T-helper 2 cell (primary cell): ENCODE results near the gene SLC29A3.
"Not testable (repeated sequence)": the region's sequence is repeated elsewhere in the genome, so short reads cannot be mapped to it uniquely, and the experiment has no call there.

Experiments
- DNase-seq, 5 experiments: peaks; one replicate each; pipeline versions ENCODE4 v3.0.0 to v3.0.0-alpha.2; 2012 to 2022

Gene SLC29A3

DNA sequence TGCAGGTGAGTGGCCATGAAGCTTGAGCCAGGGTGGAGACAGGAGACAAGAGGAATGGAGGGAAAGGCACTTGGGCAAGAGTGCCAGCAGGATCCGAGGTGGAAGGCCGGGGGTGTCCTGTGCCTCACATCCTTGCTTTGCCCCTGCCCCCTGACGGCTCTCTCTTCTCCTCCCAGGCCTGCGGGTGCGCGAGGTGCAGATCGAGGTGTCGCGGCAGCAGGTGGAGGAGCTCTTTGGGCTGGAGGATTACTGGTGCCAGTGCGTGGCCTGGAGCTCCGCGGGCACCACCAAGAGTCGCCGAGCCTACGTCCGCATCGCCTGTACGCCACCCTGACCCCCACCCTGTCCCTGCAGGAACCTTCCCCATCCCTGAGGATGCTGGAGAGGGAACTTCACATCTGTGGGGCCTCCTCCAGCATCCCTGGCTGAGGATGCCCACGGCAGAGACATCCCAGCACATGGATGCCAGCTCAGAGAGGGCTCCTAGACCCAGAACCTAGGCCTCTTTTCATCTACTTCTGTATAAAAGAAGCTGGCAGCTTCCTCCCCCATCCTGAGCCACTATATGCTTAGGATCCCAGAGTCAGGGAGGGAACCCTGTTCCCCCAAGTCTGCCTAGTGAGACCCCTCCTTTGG is 34.4 kb upstream of the SLC29A3 start:
- no peak for DNase-seq

DNA sequence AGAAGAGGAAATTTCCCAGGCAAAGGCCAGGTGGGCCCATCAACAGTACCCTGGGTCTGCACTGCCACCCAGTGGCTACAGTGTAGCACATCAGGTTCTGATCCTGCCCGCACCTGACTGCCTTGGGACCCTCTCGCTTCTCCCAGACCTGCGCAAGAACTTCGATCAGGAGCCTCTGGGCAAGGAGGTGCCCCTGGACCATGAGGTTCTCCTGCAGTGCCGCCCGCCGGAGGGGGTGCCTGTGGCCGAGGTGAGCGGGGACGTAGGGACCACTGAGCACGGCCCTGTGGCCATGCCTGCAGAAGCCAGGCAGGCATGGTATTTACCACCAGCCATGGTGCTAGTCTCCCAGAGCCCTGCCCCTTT is 33.9 kb upstream of the SLC29A3 start:
- peak in 1 of 5 experiments; percentile 5 for DNase-seq

DNA sequence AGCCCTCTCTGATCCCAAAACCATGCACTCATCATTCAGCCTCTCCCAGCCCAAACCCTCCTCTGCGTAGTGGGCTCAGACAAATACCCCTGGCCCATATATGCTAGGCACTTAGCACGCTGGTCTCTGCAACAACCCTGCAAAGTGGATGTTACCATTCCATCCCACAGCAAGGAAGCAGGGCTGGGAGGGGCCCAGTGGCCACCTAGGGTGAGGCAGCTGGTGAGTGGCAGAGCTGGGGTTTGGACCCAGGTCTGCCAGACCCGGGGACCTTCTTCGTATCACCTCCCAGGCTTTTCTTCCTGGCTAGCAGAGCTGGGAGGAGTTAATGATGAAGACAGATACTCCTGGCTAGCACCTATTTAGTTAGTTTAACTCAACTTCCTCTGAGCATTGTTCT is 33.1 kb upstream of the SLC29A3 start:
- no peak for DNase-seq

GRCh38 chr10:71286521-71287294 is 32.4 kb upstream of the SLC29A3 start:
- DNase-seq: no peak

DNA sequence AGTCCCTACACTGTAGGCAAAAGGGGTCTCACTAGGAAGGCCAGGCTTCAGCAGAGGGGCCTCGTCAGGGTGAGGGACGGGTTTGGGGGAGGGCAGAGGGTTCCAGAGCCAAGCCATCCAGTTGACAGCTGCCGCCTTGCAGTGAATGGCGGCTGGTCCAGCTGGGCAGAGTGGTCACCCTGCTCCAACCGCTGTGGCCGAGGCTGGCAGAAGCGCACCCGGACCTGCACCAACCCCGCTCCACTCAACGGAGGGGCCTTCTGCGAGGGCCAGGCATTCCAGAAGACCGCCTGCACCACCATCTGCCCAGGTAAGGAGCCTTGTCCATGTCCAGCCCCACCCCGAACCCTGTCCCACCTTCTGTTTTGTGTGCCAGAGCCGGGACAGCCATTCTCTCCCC is 31.6 kb upstream of the SLC29A3 start:
- DNase-seq: no peak

- DNase-seq: no peak
Observed at GRCh38 chr10:71288461-71288860, 30.6 kb upstream of the SLC29A3 start.

DNA sequence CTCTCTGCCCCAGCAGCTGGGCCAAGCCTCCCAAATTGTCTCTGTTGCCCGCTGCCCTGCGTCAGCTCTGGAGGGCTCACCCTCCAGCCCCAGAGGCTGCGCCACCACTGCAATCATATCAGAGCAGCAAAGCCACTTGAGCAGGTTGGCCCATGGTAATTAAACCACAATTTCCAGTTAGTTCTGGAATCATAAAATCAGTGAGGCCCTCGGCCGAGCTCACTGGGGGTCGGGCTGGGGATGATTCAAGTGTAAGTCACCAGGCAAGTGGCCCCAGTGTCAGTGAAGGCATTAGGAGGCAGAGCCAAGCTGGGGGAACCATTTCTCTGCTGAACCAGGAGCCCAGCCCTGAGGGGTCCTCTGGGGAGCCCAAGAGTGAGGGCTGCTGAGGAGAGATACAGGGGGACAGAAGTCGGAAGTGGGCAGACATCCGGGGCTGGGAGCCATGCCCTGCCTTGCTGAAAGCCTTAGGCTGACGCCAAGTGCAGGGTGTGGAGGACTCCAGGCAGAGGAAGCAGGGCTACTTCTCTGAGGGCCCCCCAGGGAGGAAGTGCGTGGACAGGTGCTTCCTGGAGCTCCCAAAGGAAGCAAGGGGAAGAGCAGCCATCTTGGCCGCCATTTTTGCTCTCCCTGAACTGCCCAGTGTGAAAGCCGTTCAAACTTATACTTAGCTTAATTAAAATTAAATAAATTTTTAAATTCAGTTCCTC is 29.5 kb upstream of the SLC29A3 start:
- no peak for DNase-seq

GRCh38 chr10:71290331-71290730 is 28.7 kb upstream of the SLC29A3 start:
- DNase-seq: no peak

GRCh38 chr10:71290806-71291527 is 28.1 kb upstream of the SLC29A3 start:
- no peak for DNase-seq

GRCh38 chr10:71291528-71291900 is 27.5 kb upstream of the SLC29A3 start:
- DNase-seq: no peak

DNA sequence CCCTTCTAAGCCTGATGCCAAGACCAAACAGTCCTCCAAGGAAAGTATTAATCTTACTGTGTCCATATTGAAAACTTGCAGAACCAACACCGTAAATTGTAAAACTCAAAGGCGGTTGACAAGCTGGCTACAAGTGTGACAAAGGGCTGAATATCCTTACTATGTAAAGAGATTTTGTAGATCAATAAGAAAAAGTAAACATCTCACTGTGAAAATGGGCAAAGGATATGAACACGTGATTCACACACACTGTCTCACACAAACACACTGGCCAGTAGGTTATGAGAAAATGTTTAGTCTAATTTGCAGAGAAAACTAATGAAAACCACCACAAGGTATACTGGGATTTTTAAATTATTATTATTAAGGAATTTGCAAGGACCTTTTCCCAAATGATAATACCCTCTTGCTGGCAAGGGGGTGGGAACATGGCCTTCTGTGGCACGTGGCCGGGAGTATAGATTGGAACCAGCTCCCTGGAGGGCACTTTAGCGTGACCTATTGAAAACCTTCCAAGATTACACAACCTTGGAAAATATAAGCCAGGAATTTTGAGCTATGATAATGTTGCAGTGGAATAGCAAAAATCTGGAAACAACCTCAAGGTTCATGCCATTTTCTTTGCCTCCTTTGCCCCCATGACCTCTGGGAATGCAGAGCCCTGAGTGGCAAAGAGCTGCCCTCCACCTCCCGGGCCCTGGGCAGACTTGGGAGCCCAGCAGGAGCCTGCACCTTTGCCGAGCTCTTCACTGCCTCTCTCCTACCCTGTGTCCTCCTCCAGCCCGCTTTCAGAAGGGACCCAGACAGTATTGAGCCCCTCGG is 26.2 kb upstream of the SLC29A3 start:
- no peak for DNase-seq

DNA sequence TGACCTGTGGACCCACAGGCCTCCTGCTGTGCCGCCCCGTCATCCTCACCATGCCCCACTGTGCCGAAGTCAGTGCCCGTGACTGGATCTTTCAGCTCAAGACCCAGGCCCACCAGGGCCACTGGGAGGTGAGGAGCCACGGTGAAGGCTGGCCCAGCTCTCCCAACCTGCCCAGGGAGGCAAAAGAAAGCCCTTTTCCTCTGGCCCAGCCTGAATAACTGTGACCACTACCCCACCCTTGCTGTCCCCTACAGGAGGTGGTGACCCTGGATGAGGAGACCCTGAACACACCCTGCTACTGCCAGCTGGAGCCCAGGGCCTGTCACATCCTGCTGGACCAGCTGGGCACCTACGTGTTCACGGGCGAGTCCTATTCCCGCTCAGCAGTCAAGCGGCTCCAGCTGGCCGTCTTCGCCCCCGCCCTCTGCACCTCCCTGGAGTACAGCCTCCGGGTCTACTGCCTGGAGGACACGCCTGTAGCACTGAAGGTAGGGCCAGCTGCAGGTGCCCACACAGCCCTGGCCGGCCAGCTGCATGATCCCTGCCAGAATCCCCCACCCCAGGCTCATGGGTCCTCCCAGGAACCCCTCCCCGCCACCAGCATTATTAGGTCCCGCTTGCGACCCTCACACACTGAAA is 25.5 kb upstream of the SLC29A3 start:
- DNase-seq: no peak

- DNase-seq: no peak
Observed at GRCh38 chr10:71294091-71294561, 24.9 kb upstream of the SLC29A3 start.

DNA sequence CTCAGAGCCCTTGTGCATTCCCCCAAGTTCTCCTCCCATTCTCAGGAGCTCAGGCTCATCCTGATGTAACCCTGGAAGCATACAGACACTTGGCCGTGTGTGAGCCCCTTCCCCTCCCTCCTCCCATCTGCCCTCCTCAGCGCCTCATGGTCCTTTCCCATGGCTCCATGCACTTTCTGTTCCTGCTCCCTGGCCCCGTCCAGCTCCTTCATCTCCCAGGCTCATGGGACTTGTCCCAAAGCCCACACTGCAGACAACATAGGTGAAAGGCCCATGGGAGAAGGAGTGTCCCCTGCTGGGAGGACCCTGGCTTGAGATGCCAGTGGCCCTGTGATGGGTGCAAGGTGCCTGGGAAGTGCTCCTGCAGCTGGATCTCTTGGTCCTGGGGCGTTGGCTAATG is 24.2 kb upstream of the SLC29A3 start:
- no peak for DNase-seq

- DNase-seq: no peak
Observed at GRCh38 chr10:71295641-71296040, 23.4 kb upstream of the SLC29A3 start.

DNA sequence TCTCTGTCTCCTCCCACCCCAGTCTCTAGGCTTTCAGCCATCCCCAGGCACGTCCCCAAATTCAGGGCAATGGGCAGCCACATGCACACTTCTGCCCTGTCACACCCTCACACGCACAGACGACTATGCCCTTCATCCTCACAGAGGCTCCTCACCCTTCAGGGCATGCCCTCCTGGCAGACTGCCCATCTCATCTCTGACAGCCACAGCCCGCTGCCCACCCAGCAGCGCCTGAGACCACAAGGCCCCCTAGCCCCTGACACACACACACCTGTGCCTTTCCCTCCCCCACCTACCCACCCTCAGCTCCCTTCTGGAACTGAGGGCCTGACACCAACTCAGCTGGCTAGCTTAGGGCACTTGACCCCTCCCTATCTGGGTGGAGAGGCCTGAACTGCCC is 23.0 kb upstream of the SLC29A3 start:
- no peak for DNase-seq

DNA sequence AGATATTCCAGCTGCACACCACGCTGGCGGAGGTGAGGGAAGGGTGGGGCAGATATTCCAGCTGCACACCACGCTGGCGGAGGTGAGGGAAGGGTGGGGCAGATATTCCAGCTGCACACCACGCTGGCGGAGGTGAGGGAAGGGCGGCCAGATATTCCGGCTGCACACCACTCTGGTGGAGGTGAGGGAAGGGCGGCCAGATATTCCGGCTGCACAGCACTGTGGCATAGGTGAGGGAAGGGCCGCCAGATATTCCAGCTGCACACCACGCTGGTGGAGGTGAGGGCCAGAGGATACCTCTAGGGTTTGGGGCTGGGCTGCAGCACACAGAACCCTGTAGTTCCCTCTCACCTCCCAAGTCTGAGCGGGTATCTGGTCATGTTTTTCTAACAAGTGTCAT is 22.2 kb upstream of the SLC29A3 start:
- DNase-seq: not testable (repeated sequence)

DNA sequence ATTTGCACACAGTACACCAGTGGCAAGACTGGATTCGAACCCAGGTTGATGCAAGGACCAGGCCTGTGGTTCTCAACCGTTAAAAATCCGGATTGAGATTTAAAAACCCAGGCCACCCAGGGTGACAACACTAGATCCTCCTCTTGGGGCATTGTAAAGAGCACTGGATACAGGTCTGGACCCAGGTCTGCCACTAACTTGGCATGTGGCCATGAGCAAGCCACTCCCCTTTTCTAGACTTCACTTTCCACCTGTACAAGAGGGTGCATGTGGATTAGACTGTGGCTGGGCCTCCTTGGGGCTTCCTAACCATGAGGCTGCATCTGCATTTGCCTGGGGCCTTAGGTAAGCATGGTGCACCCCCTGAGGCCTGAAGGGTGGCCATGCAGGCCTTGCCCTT is 21.7 kb upstream of the SLC29A3 start:
- no peak for DNase-seq

GRCh38 chr10:71299071-71299785 is 19.8 kb upstream of the SLC29A3 start:
- DNase-seq: no peak

DNA sequence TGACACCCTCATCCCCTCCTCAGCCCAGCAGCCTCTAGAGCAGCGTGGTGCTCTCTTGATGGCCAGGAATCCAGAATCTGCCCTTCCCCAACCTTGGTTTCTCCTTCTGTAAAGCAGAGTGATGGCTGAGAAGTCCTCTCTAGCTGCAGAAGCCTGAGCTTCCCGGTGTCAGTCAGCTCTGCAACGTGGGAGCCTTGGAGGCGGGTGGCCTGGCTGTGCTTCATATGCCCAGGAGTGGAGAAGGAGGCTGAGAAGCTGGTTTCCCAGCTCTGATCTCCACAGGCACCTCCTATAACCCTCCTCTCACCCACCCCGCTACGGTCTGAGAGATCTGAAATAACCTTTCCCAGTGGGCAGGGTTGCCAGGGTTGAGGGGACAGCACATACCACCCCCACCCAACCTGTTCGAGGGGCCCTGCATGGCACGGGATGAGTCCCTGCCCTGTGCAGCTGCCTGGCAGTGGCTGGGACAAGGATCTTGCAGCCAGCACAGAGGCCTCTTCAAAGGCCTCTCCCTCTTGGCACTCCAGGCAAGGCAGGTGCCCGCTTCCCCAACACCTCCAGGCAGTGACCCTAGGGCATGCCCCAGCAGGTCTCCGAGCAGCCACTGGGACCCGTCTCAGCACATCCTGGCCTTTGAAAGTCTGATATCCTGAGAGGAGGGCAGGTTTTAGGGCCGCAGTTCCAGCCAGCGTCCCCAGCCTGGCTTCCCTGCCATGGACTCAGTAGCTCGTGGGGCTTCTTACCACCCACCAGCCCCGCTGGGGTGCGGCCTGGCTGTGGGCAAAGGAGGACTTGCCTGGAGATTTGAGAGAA is 18.3 kb upstream of the SLC29A3 start:
- DNase-seq: no peak
